HepG2 (cell line): Measurements from ENCODE around the gene COL18A1. TPM values are rescaled to one million over a fixed set of nuclear protein-coding genes. Genes with fewer than 3 reads are reported as not detected.

Experiments used
- BORCS8-MEF2B ChIP-seq: sonication (generic); formaldehyde crosslinking; IDR thresholded peaks from 2 replicates; pipeline ENCODE4 v1.8.0; 2022; ENCODE audit warnings: mild to moderate bottlenecking, missing genetic modification reagents
- ELF1 ChIP-seq: sonication (generic); formaldehyde crosslinking; IDR thresholded peaks from 2 replicates; pipeline ENCODE4 v1.4.0; 2020; ENCODE audit warnings: missing genetic modification reagents
- FOSL1 ChIP-seq: sonication (generic); formaldehyde crosslinking; IDR thresholded peaks from 2 replicates; pipeline ENCODE4 v1.9.0; 2021; ENCODE audit warnings: missing genetic modification reagents, borderline replicate concordance
- HES4 ChIP-seq: sonication (generic); formaldehyde crosslinking; IDR thresholded peaks from 2 replicates; pipeline ENCODE4 v1.9.0; 2021; ENCODE audit warnings: mild to moderate bottlenecking, missing genetic modification reagents, borderline replicate concordance
- IRX3 ChIP-seq: sonication (generic); formaldehyde crosslinking; IDR thresholded peaks from 2 replicates; pipeline ENCODE4 v1.8.1; 2023; ENCODE audit warnings: mild to moderate bottlenecking, low read depth, missing genetic modification reagents, borderline replicate concordance
- JDP2 ChIP-seq: sonication (generic); formaldehyde crosslinking; IDR thresholded peaks from 2 replicates; pipeline ENCODE4 v1.8.1; 2022; ENCODE audit warnings: missing genetic modification reagents, borderline replicate concordance
- KAT7 ChIP-seq: IDR thresholded peaks from 2 replicates; pipeline ENCODE4 v1.6.1; 2018; ENCODE audit warnings: borderline replicate concordance, missing compliant biosample characterization
- KLF12 ChIP-seq: sonication (generic); formaldehyde crosslinking; IDR thresholded peaks from 2 replicates; pipeline ENCODE4 v1.4.0; 2020; ENCODE audit warnings: missing genetic modification reagents, borderline replicate concordance
- KMT2B ChIP-seq: IDR thresholded peaks from 2 replicates; pipeline ENCODE4 v1.6.1; 2016; ENCODE audit warnings: missing genetic modification reagents, missing compliant biosample characterization
- MAFK ChIP-seq, 2 experiments: IDR thresholded peaks in 1 of 2; conservative IDR thresholded peaks in 1 of 2; 2 replicates each; pipeline ENCODE4 v1.6.1; 2011; ENCODE audit warnings: improper control_type of control experiment in 2 of 2, low read length in 2 of 2
- NFIB ChIP-seq: sonication (generic); formaldehyde crosslinking; IDR thresholded peaks from 2 replicates; pipeline ENCODE4 v1.9.0; 2021; ENCODE audit warnings: missing genetic modification reagents, mild to moderate bottlenecking, borderline replicate concordance
- PCBP1 ChIP-seq: fragments of 200-400 bp; formaldehyde crosslinking; IDR thresholded peaks from 2 replicates; pipeline ENCODE4 v1.6.1; 2017; ENCODE audit warnings: mild to moderate bottlenecking, low read depth, low read length, borderline replicate concordance
- RFX3 ChIP-seq: IDR thresholded peaks from 2 replicates; pipeline ENCODE4 v1.6.1; 2016; ENCODE audit warnings: missing biosample characterization, missing genetic modification reagents
- SATB2 ChIP-seq: sonication (generic); formaldehyde crosslinking; IDR thresholded peaks from 2 replicates; pipeline ENCODE4 v1.5.0; 2020; ENCODE audit warnings: missing genetic modification reagents
- SP140L ChIP-seq: sonication (generic); formaldehyde crosslinking; IDR thresholded peaks from 2 replicates; pipeline ENCODE4 v1.4.0; 2020; ENCODE audit warnings: missing genetic modification reagents, borderline replicate concordance
- ZNF143 ChIP-seq: sonication (generic); formaldehyde crosslinking; IDR thresholded peaks from 2 replicates; pipeline ENCODE4 v1.4.0; 2020; ENCODE audit warnings: missing genetic modification reagents
- ZNF274 ChIP-seq: sonication (generic); formaldehyde crosslinking; IDR thresholded peaks from 2 replicates; pipeline ENCODE4 v1.5.1; 2020; ENCODE audit warnings: mild to moderate bottlenecking, missing genetic modification reagents
- ZNF3 ChIP-seq: IDR thresholded peaks from 2 replicates; pipeline ENCODE4 v1.7.0; 2017; ENCODE audit warnings: inconsistent platforms
- ZNF350 ChIP-seq: sonication (generic); formaldehyde crosslinking; IDR thresholded peaks from 2 replicates; pipeline ENCODE4 v1.4.0; 2020; ENCODE audit warnings: mild to moderate bottlenecking, low read depth, missing genetic modification reagents, borderline replicate concordance
- ZNF431 ChIP-seq: sonication (generic); formaldehyde crosslinking; IDR thresholded peaks from 2 replicates; pipeline ENCODE4 v1.9.0; 2022; ENCODE audit warnings: missing genetic modification reagents, low read depth, mild to moderate bottlenecking, borderline replicate concordance
- polyA plus RNA-seq, 8 experiments: library from polyadenylated mRNA; depleted of rRNA in 3 of 8; stranded (reverse) in 7 of 8; unstranded in 1 of 8; fragments of >200 nt; fragmentation: Illumina TruSeq in 4 of 8; extraction: Trizol in 4 of 8; gene quantifications; 2 replicates each; pipeline versions ENCODE4 v1.2.1 to v1.2.3, GENCODE V29; 2011 to 2016; ENCODE audit warnings: low read depth in 4 of 8, missing spikeins in 1 of 8, mixed read lengths in 1 of 8; ENCODE audit not compliant: insufficient read depth in 1 of 8
- total RNA-seq, 5 experiments: library from RNA; depleted of rRNA; stranded (reverse); fragments of >200 nt; fragmentation: Illumina TruSeq; extraction: Trizol; gene quantifications; 2 replicates each; pipeline ENCODE4 v1.2.3, GENCODE V29; 2016; ENCODE audit warnings: low read depth in 1 of 5
- TF ChIP-seq, protein P1 (sequence below): sonication (generic); formaldehyde crosslinking; IDR thresholded peaks from 2 replicates; pipeline ENCODE4 v1.8.1; 2023; ENCODE audit warnings: missing genetic modification reagents, mild to moderate bottlenecking, borderline replicate concordance
- TF ChIP-seq, protein P2 (sequence below): sonication (generic); formaldehyde crosslinking; conservative IDR thresholded peaks from 2 replicates; pipeline ENCODE4 v1.4.0; 2020; ENCODE audit warnings: missing genetic modification reagents
- TF ChIP-seq, protein P3 (sequence below): sonication (generic); formaldehyde crosslinking; IDR thresholded peaks from 2 replicates; pipeline ENCODE4 v1.9.0; 2022; ENCODE audit warnings: low read depth, missing genetic modification reagents
- TF ChIP-seq, protein P4 (sequence below): sonication (generic); formaldehyde crosslinking; IDR thresholded peaks from 2 replicates; pipeline ENCODE4 v1.4.0; 2020; ENCODE audit warnings: missing genetic modification reagents

Gene COL18A1
- total and polyA plus RNA-seq, 2 of the 13 experiments (the other 11 are each of a cell fraction or from before 2014, with no cell fraction given): 79.0 to 102 TPM

DNA sequence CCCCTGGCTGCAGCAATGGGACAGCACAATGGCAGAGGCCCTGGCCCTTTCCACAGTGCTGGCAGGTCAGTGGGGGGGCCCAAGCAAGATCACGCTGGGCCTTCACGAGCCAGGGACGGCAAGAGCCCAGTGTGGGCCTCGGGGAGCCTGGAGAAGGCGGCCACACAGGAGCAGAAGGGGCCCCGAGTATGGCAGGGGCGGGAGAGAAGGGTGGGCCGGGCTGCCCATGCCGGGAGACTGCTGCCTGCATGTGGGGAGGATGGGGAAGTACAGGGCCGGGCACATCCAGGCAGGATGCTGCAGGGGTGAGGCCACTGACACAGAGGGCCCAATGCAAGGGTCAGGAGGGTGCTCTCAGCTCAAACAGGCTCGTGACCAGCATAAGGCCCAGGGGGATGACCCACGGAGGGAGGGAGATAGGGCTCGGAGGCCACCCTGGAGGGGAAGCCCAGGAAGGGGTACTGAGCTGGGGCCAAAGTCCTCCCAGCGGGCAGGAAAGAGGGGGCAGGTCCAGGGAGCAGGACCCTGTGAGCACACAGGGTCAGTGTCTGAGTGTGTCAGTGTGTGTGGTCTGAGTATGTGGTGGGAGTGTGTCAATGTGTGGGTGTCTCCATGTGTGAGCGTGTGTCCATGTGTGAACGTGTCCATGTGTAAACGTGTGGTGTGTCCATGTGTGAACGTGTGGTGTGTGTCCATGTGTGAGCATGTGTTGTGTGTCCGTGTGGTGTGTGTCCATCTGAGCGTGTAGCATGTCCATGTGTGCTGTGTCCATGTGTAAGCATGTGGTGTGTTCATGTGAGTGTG is 124.2 kb downstream of the COL18A1 start (continued):
- TF ChIP-seq KMT2B (CRISPR knock-in tag) (no peak), FOSL1 (CRISPR knock-in tag) (no peak), MAFK (conservative IDR thresholded peaks at IDR 0.05 in 1 of 2, IDR thresholded peaks at IDR 0.05 in 1 of 2; ENCODE audit: low read length in 2 of 2) (no peak), ZNF143 (no peak), NFIB (no peak), ZNF350 (CRISPR knock-in tag) (peak; percentile 43; the same call in 1 of the 2 replicates), ZNF274 (CRISPR knock-in tag) (no peak), ZNF3 (CRISPR knock-in tag) (no peak), ELF1 (CRISPR knock-in tag) (no peak; the same call in 1 of the 2 replicates), JDP2 (CRISPR knock-in tag) (no peak), IRX3 (CRISPR knock-in tag) (no peak), RFX3 (CRISPR knock-in tag) (no peak), ZNF431 (CRISPR knock-in tag) (no peak; the same call in none of the 2 replicates), BORCS8-MEF2B (no peak), HES4 (CRISPR knock-in tag) (no peak), SATB2 (no peak), KLF12 (CRISPR knock-in tag) (no peak), PCBP1 (no peak), SP140L (CRISPR knock-in tag) (no peak), KAT7 (CRISPR knock-in tag) (no peak)
- TF ChIP-seq, protein P1, sequence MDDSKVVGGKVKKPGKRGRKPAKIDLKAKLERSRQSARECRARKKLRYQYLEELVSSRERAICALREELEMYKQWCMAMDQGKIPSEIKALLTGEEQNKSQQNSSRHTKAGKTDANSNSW: no peak
- TF ChIP-seq, protein P2, sequence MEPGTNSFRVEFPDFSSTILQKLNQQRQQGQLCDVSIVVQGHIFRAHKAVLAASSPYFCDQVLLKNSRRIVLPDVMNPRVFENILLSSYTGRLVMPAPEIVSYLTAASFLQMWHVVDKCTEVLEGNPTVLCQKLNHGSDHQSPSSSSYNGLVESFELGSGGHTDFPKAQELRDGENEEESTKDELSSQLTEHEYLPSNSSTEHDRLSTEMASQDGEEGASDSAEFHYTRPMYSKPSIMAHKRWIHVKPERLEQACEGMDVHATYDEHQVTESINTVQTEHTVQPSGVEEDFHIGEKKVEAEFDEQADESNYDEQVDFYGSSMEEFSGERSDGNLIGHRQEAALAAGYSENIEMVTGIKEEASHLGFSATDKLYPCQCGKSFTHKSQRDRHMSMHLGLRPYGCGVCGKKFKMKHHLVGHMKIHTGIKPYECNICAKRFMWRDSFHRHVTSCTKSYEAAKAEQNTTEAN (CRISPR knock-in tag): peak; percentile 99
- TF ChIP-seq, protein P3, sequence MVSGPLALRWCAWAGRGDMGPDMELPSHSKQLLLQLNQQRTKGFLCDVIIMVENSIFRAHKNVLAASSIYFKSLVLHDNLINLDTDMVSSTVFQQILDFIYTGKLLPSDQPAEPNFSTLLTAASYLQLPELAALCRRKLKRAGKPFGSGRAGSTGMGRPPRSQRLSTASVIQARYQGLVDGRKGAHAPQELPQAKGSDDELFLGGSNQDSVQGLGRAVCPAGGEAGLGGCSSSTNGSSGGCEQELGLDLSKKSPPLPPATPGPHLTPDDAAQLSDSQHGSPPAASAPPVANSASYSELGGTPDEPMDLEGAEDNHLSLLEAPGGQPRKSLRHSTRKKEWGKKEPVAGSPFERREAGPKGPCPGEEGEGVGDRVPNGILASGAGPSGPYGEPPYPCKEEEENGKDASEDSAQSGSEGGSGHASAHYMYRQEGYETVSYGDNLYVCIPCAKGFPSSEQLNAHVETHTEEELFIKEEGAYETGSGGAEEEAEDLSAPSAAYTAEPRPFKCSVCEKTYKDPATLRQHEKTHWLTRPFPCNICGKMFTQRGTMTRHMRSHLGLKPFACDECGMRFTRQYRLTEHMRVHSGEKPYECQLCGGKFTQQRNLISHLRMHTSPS (CRISPR knock-in tag): peak; percentile 42; the same call in 1 of the 2 replicates
- TF ChIP-seq, protein P4, sequence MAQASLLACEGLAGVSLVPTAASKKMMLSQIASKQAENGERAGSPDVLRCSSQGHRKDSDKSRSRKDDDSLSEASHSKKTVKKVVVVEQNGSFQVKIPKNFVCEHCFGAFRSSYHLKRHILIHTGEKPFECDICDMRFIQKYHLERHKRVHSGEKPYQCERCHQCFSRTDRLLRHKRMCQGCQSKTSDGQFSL: 0 out of 2 replicates have a peak, but pooled peaks have one; percentile 21
